PC-3 (cell line): ENCODE measurements around the gene LRR1. TPM values are rescaled to one million over a fixed set of nuclear protein-coding genes. Genes with fewer than 3 reads are reported as not detected.

Experiments used
- ATAC-seq: fragments of 200-7000 bp; cut with Tn5 transposase; 2 replicates; pipeline ENCODE4 v1.9.1; 2020; ENCODE audit warnings: mild to moderate bottlenecking, moderate library complexity
- BruUV-seq: library from RNA; stranded (reverse); fragments of 400-500 nt; replicated peaks from 2 replicates; lab custom pipeline; 2021; lab: Mats Ljungman, UMichigan
- CTCF ChIA-PET: fragments of 300-600 bp; sonication (Branson Sonifier 250); formaldehyde crosslinking; loops from one replicate; lab custom pipeline; 2022; ENCODE audit warnings: antibody characterized with exemption; lab: Charles Lee
- POLR2A ChIA-PET: fragments of 300-600 bp; sonication (Branson Sonifier 250); formaldehyde crosslinking; loops from one replicate; lab custom pipeline; 2022; ENCODE audit warnings: antibody characterized with exemption; ENCODE audit not compliant: unreplicated experiment; lab: Charles Lee
- DNase-seq: peaks from one replicate; pipeline ENCODE4 v3.0.0-alpha.2; 2015
- H2AFZ ChIP-seq: fragments of 300-600 bp; sonication (generic); 2 replicates; pipeline ENCODE4 v1.6.0; 2016; ENCODE audit warnings: antibody characterized with exemption, low read length
- H3F3A ChIP-seq: fragments of 300-600 bp; sonication (generic); one replicate; pipeline ENCODE4 v1.6.0; 2017; ENCODE audit warnings: antibody characterized with exemption, low read length, control low read depth, mild to moderate bottlenecking; ENCODE audit not compliant: unreplicated experiment
- H3K27ac ChIP-seq: fragments of 300-600 bp; sonication (generic); 2 replicates; pipeline ENCODE4 v1.5.1; 2016; ENCODE audit warnings: mild to moderate bottlenecking, low read length
- H3K27me3 ChIP-seq: fragments of 300-600 bp; sonication (generic); 2 replicates; pipeline ENCODE4 v1.6.1; 2016; ENCODE audit warnings: low read length, mixed read lengths
- H3K36me3 ChIP-seq: fragments of 300-600 bp; sonication (generic); 2 replicates; pipeline ENCODE4 v1.6.1; 2016; ENCODE audit warnings: low read depth, mixed run types, low read length, mixed read lengths
- H3K4me1 ChIP-seq: fragments of 300-600 bp; sonication (generic); 2 replicates; pipeline ENCODE4 v1.5.1; 2016; ENCODE audit warnings: low read length; ENCODE audit not compliant: insufficient read depth
- H3K4me2 ChIP-seq: fragments of 300-600 bp; sonication (generic); 2 replicates; pipeline ENCODE4 v1.6.0; 2016; ENCODE audit warnings: low read length
- H3K4me3 ChIP-seq: fragments of 300-600 bp; sonication (generic); 2 replicates; pipeline ENCODE4 v1.5.1; 2016; ENCODE audit warnings: mild to moderate bottlenecking, low read length, mixed read lengths
- H3K79me2 ChIP-seq: fragments of 300-600 bp; sonication (generic); 2 replicates; pipeline ENCODE4 v1.6.1; 2017; ENCODE audit warnings: low read length, mixed read lengths
- H3K9ac ChIP-seq: fragments of 300-600 bp; sonication (generic); 2 replicates; pipeline ENCODE4 v1.6.0; 2016; ENCODE audit warnings: mild to moderate bottlenecking, low read length
- H3K9me2 ChIP-seq: fragments of 300-600 bp; sonication (generic); replicated peaks from 2 replicates; pipeline ENCODE4 v1.6.1; 2016; ENCODE audit warnings: mixed run types, low read length, mixed read lengths
- H3K9me3 ChIP-seq: fragments of 300-600 bp; sonication (generic); 2 replicates; pipeline ENCODE4 v1.6.1; 2016; ENCODE audit warnings: low read length, mixed read lengths
- H4K20me1 ChIP-seq: fragments of 300-600 bp; sonication (generic); 2 replicates; pipeline ENCODE4 v1.6.1; 2016; ENCODE audit warnings: low read length, mixed read lengths
- CTCF ChIP-seq: fragments of 300-600 bp; sonication (generic); conservative IDR thresholded peaks from 2 replicates; pipeline ENCODE4 v1.5.1; 2017; ENCODE audit warnings: antibody characterized with exemption, low read depth, mild to moderate bottlenecking, low read length
- EZH2 ChIP-seq: fragments of 300-600 bp; sonication (generic); IDR thresholded peaks from one replicate; pipeline ENCODE4 v1.6.1; 2017; ENCODE audit warnings: antibody characterized with exemption, mild to moderate bottlenecking, low read length; ENCODE audit not compliant: unreplicated experiment
- EZH2phosphoT487 ChIP-seq: fragments of 300-600 bp; sonication (generic); IDR thresholded peaks from 2 replicates; pipeline ENCODE4 v1.6.1; 2018; ENCODE audit warnings: mild to moderate bottlenecking, antibody characterized with exemption, low read length, borderline replicate concordance
- intact Hi-C: fragments of 100-400 bp; cut with micrococcal nuclease; formaldehyde crosslinking; loops from 2 replicates; pipeline ENCODE4 v1.9.0; 2023
- total RNA-seq: library from RNA; depleted of rRNA; stranded (reverse); fragments of >200 nt; gene quantifications from 2 replicates; pipeline ENCODE4 v1.2.3, GENCODE V29; 2014

LRR1 gene
- total RNA-seq, 1 experiment from 2014 or later: 46.9 TPM

DNA sequence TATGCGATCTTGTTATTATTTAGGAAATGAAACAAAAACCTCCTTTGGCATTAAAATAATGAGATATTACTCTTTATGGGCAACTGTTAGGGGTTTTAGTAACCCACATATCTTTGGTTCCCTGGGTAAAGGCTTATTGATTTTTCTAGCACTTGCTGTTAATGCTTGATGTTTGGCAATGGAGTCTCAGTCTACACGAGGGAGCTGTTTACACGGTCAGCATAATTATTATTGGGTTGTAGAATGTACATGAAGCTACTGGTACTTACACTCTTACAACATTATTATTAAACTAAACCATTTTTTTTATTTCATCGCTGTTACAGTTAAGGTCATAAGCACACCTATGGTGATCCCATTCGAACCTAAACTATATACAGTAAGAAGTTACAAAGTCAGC, 24.7 kb upstream of the LRR1 start:
- no peak overlapping the region for H3K4me3 ChIP-seq
- H2AFZ ChIP-seq: no peak overlapping the region
- intact Hi-C loops: no loop called here
- H3F3A ChIP-seq: peaks cover 6% of the 10 kb centered on the region
- H4K20me1 ChIP-seq: no peaks in the 10 kb centered on the region
- no peaks in the 10 kb centered on the region for H3K9me2 ChIP-seq
- ChIA-PET POLR2A (no interaction called here), CTCF (interaction anchor here (0.7 kb wide), 1 partner anchor 195 kb away, joined by 16 read pairs; no protein-coding TSS in a partner anchor)
- peaks cover 29% of the 10 kb centered on the region for H3K36me3 ChIP-seq
- TF ChIP-seq EZH2phosphoT487 (no peak), EZH2 (no peak), CTCF (no peak)
- no peak for DNase-seq
- H3K27me3 ChIP-seq: no peaks in the 10 kb centered on the region
- no peaks in the 10 kb centered on the region for H3K4me1 ChIP-seq
- H3K4me2 ChIP-seq: no peak overlapping the region
- H3K9ac ChIP-seq: no peak overlapping the region
- BruUV-seq: no TSS peak
- no peak overlapping the region for H3K27ac ChIP-seq
- no peaks in the 10 kb centered on the region for H3K9me3 ChIP-seq
- H3K79me2 ChIP-seq: peaks cover 4% of the 10 kb centered on the region; the same call in 1 of the 2 replicates
- no peak for ATAC-seq

DNA sequence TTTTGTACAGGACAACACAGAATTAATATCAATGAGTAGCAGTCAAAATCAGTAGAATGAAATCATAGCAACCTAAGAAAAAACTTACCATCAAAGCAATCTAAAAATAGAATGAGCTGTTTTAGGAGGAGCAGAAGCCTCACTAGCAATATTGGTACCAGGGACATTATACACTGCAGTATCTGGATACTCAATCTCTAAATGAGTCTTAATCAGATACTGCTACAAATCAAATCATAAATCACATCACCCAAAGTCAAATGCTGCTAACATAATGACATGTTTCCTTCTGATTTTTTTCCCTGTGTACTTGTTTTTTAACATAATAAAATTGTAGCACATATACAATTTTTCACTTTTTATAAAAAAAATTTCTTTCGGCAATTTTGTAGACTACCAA, 20.6 kb upstream of the LRR1 start:
- H3K79me2 ChIP-seq: peaks cover 39% of the 10 kb centered on the region
- ATAC-seq (no peak), DNase-seq (no peak)
- BruUV-seq: no TSS peak
- intact Hi-C loops: no loop called here
- ChIA-PET POLR2A (no interaction called here), CTCF (no interaction called here)
- no peak overlapping the region for H3K4me2 ChIP-seq
- peaks cover 7% of the 10 kb centered on the region for H3F3A ChIP-seq
- H3K9ac ChIP-seq: no peak overlapping the region
- no peak overlapping the region for H3K4me3 ChIP-seq
- no peaks in the 10 kb centered on the region for H3K9me3 ChIP-seq
- H3K27me3 ChIP-seq: no peaks in the 10 kb centered on the region
- no peak overlapping the region for H3K27ac ChIP-seq
- H4K20me1 ChIP-seq: peaks cover 12% of the 10 kb centered on the region
- H2AFZ ChIP-seq: no peak overlapping the region
- peaks cover 34% of the 10 kb centered on the region for H3K36me3 ChIP-seq
- 0 out of 2 replicates have a peak, but pooled peaks cover under 1% of the 10 kb centered on the region for H3K4me1 ChIP-seq
- TF ChIP-seq EZH2: no peak
- no peak for TF ChIP-seq CTCF
- TF ChIP-seq EZH2phosphoT487: no peak
- H3K9me2 ChIP-seq: no peaks in the 10 kb centered on the region

DNA sequence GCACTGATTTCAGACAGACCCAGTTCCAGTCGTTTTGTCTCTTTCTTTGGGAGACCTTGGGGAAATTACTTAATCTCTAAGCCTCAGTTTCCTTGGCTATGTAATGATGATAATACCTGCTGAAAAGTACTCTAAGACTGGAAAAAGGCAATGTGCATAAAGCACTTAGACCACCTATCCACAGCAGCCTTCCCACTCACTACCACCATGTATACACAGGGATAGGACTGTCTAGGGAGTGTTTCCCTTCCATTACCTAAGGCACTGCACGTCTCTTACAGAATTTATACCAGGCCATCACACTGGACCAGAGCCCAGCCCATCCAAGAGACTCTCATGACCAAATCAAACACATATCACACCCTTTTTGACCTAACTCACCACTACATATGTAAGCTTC, 18.9 kb upstream of the LRR1 start:
- H3F3A ChIP-seq: peaks cover 17% of the 10 kb centered on the region
- BruUV-seq: no TSS peak
- H3K4me2 ChIP-seq: no peak overlapping the region
- H3K4me3 ChIP-seq: no peak overlapping the region
- CTCF ChIA-PET: no interaction called here
- intact Hi-C loops: no loop called here
- ATAC-seq (peak; percentile 14; the same call in 1 of the 2 replicates), DNase-seq (no peak)
- TF ChIP-seq CTCF (no peak), EZH2phosphoT487 (no peak), EZH2 (no peak)
- H3K9me3 ChIP-seq: no peaks in the 10 kb centered on the region
- no peaks in the 10 kb centered on the region for H3K9me2 ChIP-seq
- POLR2A ChIA-PET: no interaction called here
- peaks cover 46% of the 10 kb centered on the region for H3K36me3 ChIP-seq
- no peak overlapping the region for H3K27ac ChIP-seq
- peaks cover 17% of the 10 kb centered on the region for H3K4me1 ChIP-seq
- peaks cover 30% of the 10 kb centered on the region for H4K20me1 ChIP-seq
- H3K79me2 ChIP-seq: peaks cover 56% of the 10 kb centered on the region
- no peak overlapping the region for H2AFZ ChIP-seq
- H3K9ac ChIP-seq: no peak overlapping the region
- H3K27me3 ChIP-seq: no peaks in the 10 kb centered on the region
